Astrocyte (in vitro differentiated cells and primary cell): Measurements from ENCODE around the gene PRKG2. TPM values are rescaled to one million over a fixed set of nuclear protein-coding genes. Genes with fewer than 3 reads are reported as not detected.

Experiments
- DNase-seq: peaks from one replicate; pipeline ENCODE4 v3.0.0-alpha.2; 2010; ENCODE audit warnings: low read depth
- FAIRE-seq: peaks from 2 replicates; lab custom pipeline; 2011; peaks lifted over from hg19 to GRCh38; lab: Jason Lieb, UNC
- H2AFZ ChIP-seq: 2 replicates; pipeline ENCODE4 v1.6.0; 2012; ENCODE audit warnings: low read depth, low read length, inconsistent platforms
- H3K27ac ChIP-seq: 2 replicates; pipeline ENCODE4 v1.5.1; 2011; ENCODE audit warnings: low read depth, low read length, inconsistent platforms
- H3K27me3 ChIP-seq: 2 replicates; pipeline ENCODE4 v1.6.0; 2011; ENCODE audit warnings: low read length, inconsistent platforms; ENCODE audit not compliant: insufficient read depth
- H3K36me3 ChIP-seq: 2 replicates; pipeline ENCODE4 v1.5.1; 2011; ENCODE audit warnings: low read length, inconsistent platforms; ENCODE audit not compliant: insufficient read depth
- H3K4me1 ChIP-seq: 2 replicates; pipeline ENCODE4 v1.5.1; 2011; ENCODE audit warnings: low read length, inconsistent platforms; ENCODE audit not compliant: insufficient read depth
- H3K4me2 ChIP-seq: 2 replicates; pipeline ENCODE4 v1.6.0; 2012; ENCODE audit warnings: low read length, inconsistent platforms
- H3K4me3 ChIP-seq: 2 replicates; pipeline ENCODE4 v1.5.1; 2011; ENCODE audit warnings: low read depth, mild to moderate bottlenecking, low read length, inconsistent platforms; ENCODE audit not compliant: insufficient read depth
- H3K79me2 ChIP-seq: 2 replicates; pipeline ENCODE4 v1.6.0; 2012; ENCODE audit warnings: mild to moderate bottlenecking, low read length, inconsistent platforms; ENCODE audit not compliant: insufficient read depth
- H3K9ac ChIP-seq: 2 replicates; pipeline ENCODE4 v1.6.0; 2012; ENCODE audit warnings: mild to moderate bottlenecking, low read length, inconsistent platforms
- H3K9me3 ChIP-seq: 2 replicates; pipeline ENCODE4 v1.5.1; 2012; ENCODE audit warnings: low read depth, mild to moderate bottlenecking, low read length, inconsistent platforms; ENCODE audit not compliant: insufficient read depth
- H4K20me1 ChIP-seq: 2 replicates; pipeline ENCODE4 v1.6.0; 2012; ENCODE audit warnings: low read length, inconsistent platforms; ENCODE audit not compliant: insufficient read depth
- H3K27ac Mint-ChIP-seq: one replicate; pipeline ENCODE4 v1.8.0; 2021; ENCODE audit warnings: mild to moderate bottlenecking, mixed read lengths; ENCODE audit not compliant: unreplicated experiment
- H3K27me3 Mint-ChIP-seq: one replicate; pipeline ENCODE4 v1.8.0; 2021; ENCODE audit warnings: low read depth, mixed read lengths; ENCODE audit not compliant: unreplicated experiment
- H3K36me3 Mint-ChIP-seq: one replicate; pipeline ENCODE4 v1.8.0; 2021; ENCODE audit warnings: low read depth, mixed read lengths; ENCODE audit not compliant: unreplicated experiment
- H3K4me1 Mint-ChIP-seq: one replicate; pipeline ENCODE4 v1.8.0; 2021; ENCODE audit warnings: low read depth, mixed read lengths; ENCODE audit not compliant: unreplicated experiment
- H3K4me3 Mint-ChIP-seq: one replicate; pipeline ENCODE4 v1.8.0; 2021; ENCODE audit warnings: mild to moderate bottlenecking, moderate library complexity, mixed read lengths; ENCODE audit not compliant: unreplicated experiment
- H3K9me3 Mint-ChIP-seq: one replicate; pipeline ENCODE4 v1.8.0; 2021; ENCODE audit warnings: mild to moderate bottlenecking, mixed read lengths; ENCODE audit not compliant: unreplicated experiment
- CTCF ChIP-seq: IDR thresholded peaks from 2 replicates; pipeline ENCODE4 v1.5.1; 2011; ENCODE audit warnings: low read depth, mild to moderate bottlenecking, inconsistent platforms, low read length, moderate library complexity; ENCODE audit not compliant: insufficient read depth
- EZH2 ChIP-seq: IDR thresholded peaks from 2 replicates; pipeline ENCODE4 v1.6.1; 2012; ENCODE audit warnings: mild to moderate bottlenecking, low read length, inconsistent platforms; ENCODE audit not compliant: insufficient read depth
- total RNA-seq: library from RNA; stranded (reverse); gene quantifications from 2 replicates; pipeline ENCODE4 v1.2.1, GENCODE V29; 2021

The PRKG2 gene
- total RNA-seq, 1 donor from 2014 or later = 0.23 TPM

- H3K27ac ChIP-seq = no peak overlapping the region
- peaks cover 4% of the 10 kb centered on the region for H3K27me3 ChIP-seq
- no peaks in the 10 kb centered on the region for H4K20me1 ChIP-seq
- Mint-ChIP-seq H3K4me1 (no peaks in the 10 kb centered on the region), H3K4me3 (no peak overlapping the region), H3K36me3 (no peaks in the 10 kb centered on the region), H3K27me3 (no peaks in the 10 kb centered on the region), H3K27ac (no peak overlapping the region), H3K9me3 (no peaks in the 10 kb centered on the region)
- DNase-seq = no peak
- H3K36me3 ChIP-seq = no peaks in the 10 kb centered on the region
- H3K9ac ChIP-seq = no peak overlapping the region
- no peaks in the 10 kb centered on the region for H3K79me2 ChIP-seq
- no peak for FAIRE-seq
- H3K9me3 ChIP-seq = no peaks in the 10 kb centered on the region
- no peak overlapping the region for H2AFZ ChIP-seq
- TF ChIP-seq EZH2 (no peak), CTCF (no peak)
- no peaks in the 10 kb centered on the region for H3K4me1 ChIP-seq
- H3K4me2 ChIP-seq = no peak overlapping the region
- no peak overlapping the region for H3K4me3 ChIP-seq
These were observed 144.0 kb downstream of the PRKG2 start for GRCh38 chr4:81071013-81071412.

- Histone ChIP-seq H3K27me3 (peaks cover 7% of the 10 kb centered on the region), H3K79me2 (no peaks in the 10 kb centered on the region), H2AFZ (no peak overlapping the region), H3K9ac (no peak overlapping the region), H4K20me1 (no peaks in the 10 kb centered on the region), H3K9me3 (no peaks in the 10 kb centered on the region), H3K4me3 (no peak overlapping the region), H3K4me2 (no peak overlapping the region), H3K4me1 (no peaks in the 10 kb centered on the region), H3K27ac (no peak overlapping the region), H3K36me3 (no peaks in the 10 kb centered on the region)
- Mint-ChIP-seq H3K9me3 (no peaks in the 10 kb centered on the region), H3K4me3 (no peak overlapping the region), H3K4me1 (peaks cover 2% of the 10 kb centered on the region), H3K36me3 (no peaks in the 10 kb centered on the region), H3K27ac (no peak overlapping the region), H3K27me3 (no peaks in the 10 kb centered on the region)
- no peak for TF ChIP-seq EZH2
- peak; percentile 97 for TF ChIP-seq CTCF
- peak; percentile 62 for DNase-seq
- peak; percentile 67 for FAIRE-seq
These were observed 145.2 kb downstream of the PRKG2 start for GRCh38 chr4:81069706-81070331.

- peaks cover 2% of the 10 kb centered on the region for H3K4me1 Mint-ChIP-seq
- FAIRE-seq (no peak), DNase-seq (no peak)
- H4K20me1 ChIP-seq = no peaks in the 10 kb centered on the region
- H3K27me3 Mint-ChIP-seq = no peaks in the 10 kb centered on the region
- peaks cover 3% of the 10 kb centered on the region for H3K27me3 ChIP-seq
- H3K4me3 ChIP-seq = no peak overlapping the region
- H3K79me2 ChIP-seq = no peaks in the 10 kb centered on the region
- no peak overlapping the region for H3K27ac Mint-ChIP-seq
- H3K27ac ChIP-seq = no peak overlapping the region
- no peaks in the 10 kb centered on the region for H3K9me3 ChIP-seq
- H3K9ac ChIP-seq = no peak overlapping the region
- no peak overlapping the region for H3K4me3 Mint-ChIP-seq
- no peak overlapping the region for H2AFZ ChIP-seq
- no peaks in the 10 kb centered on the region for H3K9me3 Mint-ChIP-seq
- no peaks in the 10 kb centered on the region for H3K36me3 ChIP-seq
- no peaks in the 10 kb centered on the region for H3K4me1 ChIP-seq
- H3K4me2 ChIP-seq = no peak overlapping the region
- H3K36me3 Mint-ChIP-seq = no peaks in the 10 kb centered on the region
- no peak for TF ChIP-seq EZH2
- no peak for TF ChIP-seq CTCF
These were observed 149.6 kb downstream of the PRKG2 start for GRCh38 chr4:81065446-81065845.
